Stimulated activated CD4-positive, alpha-beta T cell treated with anti-CD3 and anti-CD28 coated beads, Interleukin-2, amount 100 ng/mL, for 48 hours (primary cell): ENCODE measurements around the gene MASP1.

Experiments
- DNase-seq, 2 donors: peaks; one replicate each; pipeline ENCODE4 v3.0.0-alpha.2; 2020

MASP1 gene

GRCh38 chr3:187291512-187292132, at the start of gene MASP1:
TSS of gene MASP1 (minus strand) at chr3:187291737. CDS start at chr3:187291632, 105 bp downstream.
- no peak for DNase-seq

GRCh38 chr3:187340578-187340977, 49.0 kb upstream of the MASP1 start:
- no peak for DNase-seq

GRCh38 chr3:187336322-187336721, 44.8 kb upstream of the MASP1 start:
- DNase-seq = no peak

- DNase-seq = no peak
Measured at GRCh38 chr3:187334904-187335303, 43.4 kb upstream of the MASP1 start.

- DNase-seq = no peak
Measured at GRCh38 chr3:187328691-187329090, 37.2 kb upstream of the MASP1 start.

GRCh38 chr3:187327845-187328244, 36.3 kb upstream of the MASP1 start:
- DNase-seq = no peak

- DNase-seq = no peak
Measured at GRCh38 chr3:187325632-187326031, 34.1 kb upstream of the MASP1 start.

- DNase-seq = no peak
Measured at GRCh38 chr3:187323091-187323490, 31.6 kb upstream of the MASP1 start.

- DNase-seq = no peak
Measured at GRCh38 chr3:187322291-187322690, 30.8 kb upstream of the MASP1 start.

GRCh38 chr3:187321766-187322165, 30.2 kb upstream of the MASP1 start:
- no peak for DNase-seq

GRCh38 chr3:187319699-187320302, 28.3 kb upstream of the MASP1 start:
- peak; percentile 63 to 65 for DNase-seq

- DNase-seq = peak; percentile 17 to 23
Measured at GRCh38 chr3:187318819-187319616, 27.5 kb upstream of the MASP1 start.

- no peak for DNase-seq
Measured at GRCh38 chr3:187315872-187316271, 24.3 kb upstream of the MASP1 start.

- no peak for DNase-seq
Measured at GRCh38 chr3:187314176-187314575, 22.6 kb upstream of the MASP1 start.

- DNase-seq = no peak
Measured at GRCh38 chr3:187310954-187311470, 19.5 kb upstream of the MASP1 start.

GRCh38 chr3:187310226-187310625, 18.7 kb upstream of the MASP1 start:
- no peak for DNase-seq

GRCh38 chr3:187305881-187306280, 14.3 kb upstream of the MASP1 start:
- DNase-seq = no peak

GRCh38 chr3:187299611-187300010, 8.1 kb upstream of the MASP1 start:
- DNase-seq = no peak

GRCh38 chr3:187296911-187297310, 5.4 kb upstream of the MASP1 start:
- DNase-seq = no peak

GRCh38 chr3:187296058-187296457, 4.5 kb upstream of the MASP1 start:
- no peak for DNase-seq

GRCh38 chr3:187295316-187296034, 3.9 kb upstream of the MASP1 start:
- DNase-seq = no peak

GRCh38 chr3:187293516-187294430, 2.2 kb upstream of the MASP1 start:
- DNase-seq = no peak
